GM10248 (cell line): ENCODE data around the gene IL16.

Source experiments
- CTCF ChIA-PET: fragments of 300-600 bp; sonication (Branson Sonifier 250); formaldehyde crosslinking; extraction: SDS; loops from one replicate; lab custom pipeline; 2021; ENCODE audit warnings: antibody characterized with exemption; lab: Yijun Ruan, JAX
- POLR2A ChIA-PET: fragments of 350-650 bp; sonication (Branson Sonifier 250); formaldehyde crosslinking; extraction: SDS; loops from one replicate; lab custom pipeline; 2020; ENCODE audit warnings: antibody characterized with exemption; lab: Yijun Ruan, JAX
- DNase-seq: peaks from one replicate; pipeline ENCODE4 v3.0.0; 2012; ENCODE audit errors: extremely low spot score
- CTCF ChIP-seq: IDR thresholded peaks from 2 replicates; pipeline ENCODE4 v1.5.1; 2012; ENCODE audit warnings: mild to moderate bottlenecking, low read depth; ENCODE audit errors: extremely low read depth, missing control alignments, control extremely low read depth

Gene IL16

DNA sequence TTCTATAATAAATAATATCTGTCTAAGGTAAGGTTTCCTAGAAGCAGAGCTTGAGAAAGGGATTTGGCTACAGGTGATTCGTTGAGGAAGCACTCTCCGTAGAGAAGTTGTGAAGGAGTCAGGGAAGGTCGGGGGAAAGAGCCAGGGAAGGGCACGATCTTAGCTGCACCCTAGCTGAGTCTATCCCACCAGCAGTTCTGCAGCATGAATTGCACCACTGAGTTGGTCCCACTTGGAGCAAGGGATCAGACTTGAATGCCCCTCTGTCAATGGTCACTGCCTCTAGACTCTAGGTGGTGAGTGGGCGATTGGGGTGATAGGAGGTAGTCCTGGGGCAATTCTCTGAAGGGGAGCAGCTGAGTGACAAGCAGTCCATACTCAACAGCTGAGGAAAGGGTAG is 163.8 kb downstream of the IL16 start:
- ChIA-PET POLR2A (no interaction called here), CTCF (interaction anchor here (2.4 kb wide), 1 partner anchor 95 kb away, joined by 9 read pairs; no protein-coding TSS in a partner anchor)
- DNase-seq: no peak
- no peak for TF ChIP-seq CTCF

- DNase-seq: no peak
- no peak for TF ChIP-seq CTCF
- CTCF ChIA-PET: interaction anchor here (2.4 kb wide), 1 partner anchor 96 kb away, joined by 9 read pairs; no protein-coding TSS in a partner anchor
- POLR2A ChIA-PET: no interaction called here
Observed at GRCh38 chr15:81361891-81362290, 165.2 kb downstream of the IL16 start.

GRCh38 chr15:81362790-81363189 is 166.1 kb downstream of the IL16 start:
- CTCF ChIA-PET: no interaction called here
- POLR2A ChIA-PET: no interaction called here
- DNase-seq: no peak
- no peak for TF ChIP-seq CTCF

GRCh38 chr15:81363276-81363675 is 166.6 kb downstream of the IL16 start:
- CTCF ChIA-PET: no interaction called here
- TF ChIP-seq CTCF: no peak
- no peak for DNase-seq

More at GRCh38 chr15:81363276-81363675, 166.6 kb downstream of the IL16 start:
- POLR2A ChIA-PET: no interaction called here
